Gastrocnemius medialis (tissue), 4 donors: ENCODE measurements around the gene AKAP8L.

Experiments
- POLR2A ChIP-seq, 2 donors: fragments of 450-650 bp; IDR thresholded peaks; one replicate each; pipeline ENCODE4 v1.6.1; 2017; ENCODE audit warnings: antibody characterized with exemption in 2 of 2, mild to moderate bottlenecking in 2 of 2, moderate library complexity in 2 of 2
- TF ChIP-seq, protein P1 (sequence below), 5 experiments: fragments of 450-650 bp in 3 of 5; fragments of 200-600 bp in 2 of 5; sonication (generic) in 2 of 5; IDR thresholded peaks in 4 of 5; conservative IDR thresholded peaks in 1 of 5; 1 replicate in 4 of 5; 2 replicates in 1 of 5; pipeline ENCODE4 v1.5.1; 2016 to 2019; ENCODE audit warnings: antibody characterized with exemption in 5 of 5, mild to moderate bottlenecking in 3 of 5, moderate library complexity in 3 of 5

- TF ChIP-seq, protein P1, sequence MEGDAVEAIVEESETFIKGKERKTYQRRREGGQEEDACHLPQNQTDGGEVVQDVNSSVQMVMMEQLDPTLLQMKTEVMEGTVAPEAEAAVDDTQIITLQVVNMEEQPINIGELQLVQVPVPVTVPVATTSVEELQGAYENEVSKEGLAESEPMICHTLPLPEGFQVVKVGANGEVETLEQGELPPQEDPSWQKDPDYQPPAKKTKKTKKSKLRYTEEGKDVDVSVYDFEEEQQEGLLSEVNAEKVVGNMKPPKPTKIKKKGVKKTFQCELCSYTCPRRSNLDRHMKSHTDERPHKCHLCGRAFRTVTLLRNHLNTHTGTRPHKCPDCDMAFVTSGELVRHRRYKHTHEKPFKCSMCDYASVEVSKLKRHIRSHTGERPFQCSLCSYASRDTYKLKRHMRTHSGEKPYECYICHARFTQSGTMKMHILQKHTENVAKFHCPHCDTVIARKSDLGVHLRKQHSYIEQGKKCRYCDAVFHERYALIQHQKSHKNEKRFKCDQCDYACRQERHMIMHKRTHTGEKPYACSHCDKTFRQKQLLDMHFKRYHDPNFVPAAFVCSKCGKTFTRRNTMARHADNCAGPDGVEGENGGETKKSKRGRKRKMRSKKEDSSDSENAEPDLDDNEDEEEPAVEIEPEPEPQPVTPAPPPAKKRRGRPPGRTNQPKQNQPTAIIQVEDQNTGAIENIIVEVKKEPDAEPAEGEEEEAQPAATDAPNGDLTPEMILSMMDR (IDR thresholded peaks at IDR 0.05 in 4 of 5, conservative IDR thresholded peaks at IDR 0.05 in 1 of 5), result no peak
- TF ChIP-seq POLR2A (IDR thresholded peaks at IDR 0.05), result no peak
Observed at GRCh38 chr19:15330801-15331418, 87.9 kb downstream of the AKAP8L start.
